Heart left ventricle (tissue), 13 donors: ENCODE data around the gene IRS1.

Experiments
- CTCF ChIP-seq, 12 donors: fragments of 200-600 bp; sonication (generic) in 4 of 12; IDR thresholded peaks; one replicate each; pipeline versions ENCODE4 v1.5.0 to v1.8.0; 2018 to 2022; ENCODE audit warnings: antibody characterized with exemption in 12 of 12, mild to moderate bottlenecking in 5 of 12
- POLR2A ChIP-seq, 2 donors: fragments of 450-650 bp; IDR thresholded peaks; one replicate each; pipeline ENCODE4 v1.6.1; 2017; ENCODE audit warnings: antibody characterized with exemption in 2 of 2, mild to moderate bottlenecking in 2 of 2, moderate library complexity in 2 of 2
- donor health status: ischemic (EF 13 %, LVEDD 7.1; RV severe dilation, severe dysfunction).
- donor health status: DM: no; HTN: yes; CAD: no.
- donor health status: DM: no; HTN: no; CAD: no.
- donor health status: ischemic (EF 25% LVEDD 6.9; RV normal size, moderate dysfunction).
- donor health status: ischemic (EF 25% LVEDD 5.7; RV mildly dilated, moderate dysfunction).
- donor health status: ischemic (EF 35%, LVEDD 5.7; RV mildly dilated, moderate dysfunction).
- donor health status: nonischemic (EF 11% LVEDD 7.7; RV severe dilation, severe dysfunction).
- donor health status: DM: yes; HTN: yes; CAD: no.
- donor health status: PGD.
- donor health status: ischemic (EF 29% LVEDD 5.4; RV normal size, mild dysfunction).
- donor health status: nonischemic (EF 23%, LVEDD 6.1; RV moderate dilation, normal function).

GRCh38 chr2:226837787-226838603, 38.4 kb upstream of the IRS1 start:
- no peak for TF ChIP-seq CTCF (IDR thresholded peaks at IDR 0.05)
- no peak for TF ChIP-seq POLR2A (IDR thresholded peaks at IDR 0.05)
